ENCODE results near the gene FNBP1L.

The FNBP1L gene

DNA sequence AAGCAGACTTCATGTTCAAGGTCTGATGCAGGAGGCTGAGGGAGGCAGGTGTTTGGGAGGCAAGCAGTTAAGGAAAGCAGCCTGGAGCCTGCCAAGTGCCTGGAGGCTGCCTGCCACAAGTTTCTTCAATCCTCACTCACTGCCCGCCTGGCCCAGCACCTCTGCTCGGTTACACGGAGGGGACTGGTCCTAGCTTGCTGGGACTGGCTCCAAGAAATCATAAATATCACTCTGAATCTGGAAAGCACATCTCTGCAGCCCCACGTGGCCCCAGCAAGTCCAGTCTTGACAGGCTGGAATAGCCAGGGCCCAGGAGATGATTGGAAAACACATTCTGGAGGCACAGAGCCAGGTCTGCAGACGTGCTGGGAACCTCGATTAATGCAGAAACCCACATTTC, 149.8 kb downstream of the FNBP1L start:
- H3K27me3 ChIP-seq (ENCODE audit: insufficient read depth, low read length, poor library complexity, severe bottlenecking) = no peaks in the 10 kb centered on the region
- no peaks in the 10 kb centered on the region for H4K20me1 ChIP-seq (ENCODE audit: insufficient read depth, low read length, poor library complexity, severe bottlenecking)
- peaks cover 6% of the 10 kb centered on the region for H3K4me1 ChIP-seq (ENCODE audit: insufficient read depth, low read length, poor library complexity, severe bottlenecking)
- H3K9me3 ChIP-seq (ENCODE audit: insufficient read depth, low read depth, low read length) = no peaks in the 10 kb centered on the region
- H3K4me2 ChIP-seq (ENCODE audit: low read depth, low read length, poor library complexity, severe bottlenecking) = no peak overlapping the region
- H3F3A ChIP-seq (ENCODE audit: low read depth) = no peaks in the 10 kb centered on the region
- H3K79me2 ChIP-seq (ENCODE audit: insufficient read depth, low read length) = no peaks in the 10 kb centered on the region
- TF ChIP-seq, protein P1, sequence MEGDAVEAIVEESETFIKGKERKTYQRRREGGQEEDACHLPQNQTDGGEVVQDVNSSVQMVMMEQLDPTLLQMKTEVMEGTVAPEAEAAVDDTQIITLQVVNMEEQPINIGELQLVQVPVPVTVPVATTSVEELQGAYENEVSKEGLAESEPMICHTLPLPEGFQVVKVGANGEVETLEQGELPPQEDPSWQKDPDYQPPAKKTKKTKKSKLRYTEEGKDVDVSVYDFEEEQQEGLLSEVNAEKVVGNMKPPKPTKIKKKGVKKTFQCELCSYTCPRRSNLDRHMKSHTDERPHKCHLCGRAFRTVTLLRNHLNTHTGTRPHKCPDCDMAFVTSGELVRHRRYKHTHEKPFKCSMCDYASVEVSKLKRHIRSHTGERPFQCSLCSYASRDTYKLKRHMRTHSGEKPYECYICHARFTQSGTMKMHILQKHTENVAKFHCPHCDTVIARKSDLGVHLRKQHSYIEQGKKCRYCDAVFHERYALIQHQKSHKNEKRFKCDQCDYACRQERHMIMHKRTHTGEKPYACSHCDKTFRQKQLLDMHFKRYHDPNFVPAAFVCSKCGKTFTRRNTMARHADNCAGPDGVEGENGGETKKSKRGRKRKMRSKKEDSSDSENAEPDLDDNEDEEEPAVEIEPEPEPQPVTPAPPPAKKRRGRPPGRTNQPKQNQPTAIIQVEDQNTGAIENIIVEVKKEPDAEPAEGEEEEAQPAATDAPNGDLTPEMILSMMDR (conservative IDR thresholded peaks at IDR 0.05; ENCODE audit: low read length) = no peak
- TF ChIP-seq EZH2phosphoT487 (IDR thresholded peaks at IDR 0.05; ENCODE audit: borderline replicate concordance) = no peak
- H3K9me2 ChIP-seq (replicated peaks; ENCODE audit: low read depth, low read length) = no peaks in the 10 kb centered on the region
- H2AFZ ChIP-seq (ENCODE audit: low read length) = no peak overlapping the region
- H3K4me3 ChIP-seq (ENCODE audit: low read length, poor library complexity, severe bottlenecking) = no peak overlapping the region
- no peaks in the 10 kb centered on the region for H3K36me3 ChIP-seq (ENCODE audit: insufficient read depth, low read length)
- H3K9ac ChIP-seq (ENCODE audit: low read depth, low read length, poor library complexity, severe bottlenecking) = no peak overlapping the region

DNA sequence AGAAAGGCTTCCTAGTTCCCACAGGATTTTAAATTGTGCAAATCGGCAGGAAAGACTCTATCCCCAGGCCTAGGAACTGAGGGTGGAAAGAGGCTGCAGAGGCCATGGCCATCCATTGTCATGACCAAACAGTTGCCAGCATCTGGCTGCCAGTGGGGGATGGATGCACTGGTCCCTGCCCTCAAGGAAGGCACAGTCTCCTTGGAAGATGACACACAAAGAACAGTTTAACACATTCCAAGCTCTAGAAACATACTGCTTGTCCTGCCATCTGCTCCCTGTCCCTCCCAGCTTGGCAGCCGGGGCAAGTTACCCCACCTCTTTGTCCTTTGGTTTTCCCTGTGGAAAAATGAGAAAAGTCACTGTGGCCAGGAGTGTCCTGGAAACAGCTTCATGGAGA, 150.5 kb downstream of the FNBP1L start:
- H4K20me1 ChIP-seq (ENCODE audit: insufficient read depth, low read length, poor library complexity, severe bottlenecking) = no peaks in the 10 kb centered on the region
- H3K9me2 ChIP-seq (replicated peaks; ENCODE audit: low read depth, low read length) = no peaks in the 10 kb centered on the region
- no peak overlapping the region for H3K4me3 ChIP-seq (ENCODE audit: low read length, poor library complexity, severe bottlenecking)
- no peaks in the 10 kb centered on the region for H3K9me3 ChIP-seq (ENCODE audit: insufficient read depth, low read depth, low read length)
- H3K27me3 ChIP-seq (ENCODE audit: insufficient read depth, low read length, poor library complexity, severe bottlenecking) = no peaks in the 10 kb centered on the region
- H3K4me1 ChIP-seq (ENCODE audit: insufficient read depth, low read length, poor library complexity, severe bottlenecking) = peaks cover 5% of the 10 kb centered on the region
- TF ChIP-seq, protein P1 (conservative IDR thresholded peaks at IDR 0.05; ENCODE audit: low read length) = no peak
- TF ChIP-seq EZH2phosphoT487 (IDR thresholded peaks at IDR 0.05; ENCODE audit: borderline replicate concordance) = no peak
- H3F3A ChIP-seq (ENCODE audit: low read depth) = no peaks in the 10 kb centered on the region
- no peak overlapping the region for H3K9ac ChIP-seq (ENCODE audit: low read depth, low read length, poor library complexity, severe bottlenecking)
- H3K79me2 ChIP-seq (ENCODE audit: insufficient read depth, low read length) = no peaks in the 10 kb centered on the region
- H3K36me3 ChIP-seq (ENCODE audit: insufficient read depth, low read length) = no peaks in the 10 kb centered on the region
- H2AFZ ChIP-seq (ENCODE audit: low read length) = no peak overlapping the region
- no peak overlapping the region for H3K4me2 ChIP-seq (ENCODE audit: low read depth, low read length, poor library complexity, severe bottlenecking)

DNA sequence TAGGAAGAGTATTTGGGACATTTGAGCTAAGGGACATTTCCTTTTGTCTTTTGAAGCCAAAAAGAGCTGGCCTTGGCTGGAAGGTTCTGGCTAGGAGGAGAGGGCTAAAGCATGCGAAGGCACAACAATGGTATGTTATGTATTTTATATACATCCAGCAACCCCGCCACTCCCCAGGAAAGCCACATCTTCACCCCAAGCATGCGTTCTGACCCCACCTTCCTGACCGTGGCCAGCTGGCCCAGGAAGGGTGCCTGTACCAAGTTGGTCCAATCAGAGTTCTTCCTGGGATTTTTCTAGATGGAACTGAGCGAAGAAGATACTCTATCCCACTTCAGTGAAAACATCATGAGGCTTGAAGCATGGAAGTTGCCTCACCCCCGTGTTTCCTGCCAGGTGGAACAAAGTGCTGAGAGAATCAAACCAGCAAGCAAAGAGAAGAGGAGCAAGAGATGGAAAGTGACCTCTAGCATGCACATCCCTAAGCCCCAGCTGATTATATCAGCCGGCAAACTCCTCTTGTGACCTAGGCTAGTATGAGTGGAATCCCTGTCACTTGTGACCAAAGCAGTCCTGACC, 151.0 kb downstream of the FNBP1L start:
- H2AFZ ChIP-seq (ENCODE audit: low read length) = no peak overlapping the region
- peaks cover 5% of the 10 kb centered on the region for H3K4me1 ChIP-seq (ENCODE audit: insufficient read depth, low read length, poor library complexity, severe bottlenecking)
- no peaks in the 10 kb centered on the region for H3K9me3 ChIP-seq (ENCODE audit: insufficient read depth, low read depth, low read length)
- H3K9ac ChIP-seq (ENCODE audit: low read depth, low read length, poor library complexity, severe bottlenecking) = no peak overlapping the region
- TF ChIP-seq EZH2phosphoT487 (IDR thresholded peaks at IDR 0.05; ENCODE audit: borderline replicate concordance) = no peak
- TF ChIP-seq, protein P1 (conservative IDR thresholded peaks at IDR 0.05; ENCODE audit: low read length) = no peak
- H3F3A ChIP-seq (ENCODE audit: low read depth) = no peaks in the 10 kb centered on the region
- H3K9me2 ChIP-seq (replicated peaks; ENCODE audit: low read depth, low read length) = no peaks in the 10 kb centered on the region
- no peaks in the 10 kb centered on the region for H3K27me3 ChIP-seq (ENCODE audit: insufficient read depth, low read length, poor library complexity, severe bottlenecking)
- no peak overlapping the region for H3K4me3 ChIP-seq (ENCODE audit: low read length, poor library complexity, severe bottlenecking)
- H3K4me2 ChIP-seq (ENCODE audit: low read depth, low read length, poor library complexity, severe bottlenecking) = no peak overlapping the region
- no peaks in the 10 kb centered on the region for H3K79me2 ChIP-seq (ENCODE audit: insufficient read depth, low read length)
- no peaks in the 10 kb centered on the region for H3K36me3 ChIP-seq (ENCODE audit: insufficient read depth, low read length)
- no peaks in the 10 kb centered on the region for H4K20me1 ChIP-seq (ENCODE audit: insufficient read depth, low read length, poor library complexity, severe bottlenecking)

Measured in Loucy (cell line).